COR-L47 (cell line): ENCODE measurements around the gene TAPBPL.

Experiments
- DNase-seq: peaks from one replicate; lab custom pipeline; 2025; lab: John Stamatoyannopoulos, UW

Gene TAPBPL

DNA sequence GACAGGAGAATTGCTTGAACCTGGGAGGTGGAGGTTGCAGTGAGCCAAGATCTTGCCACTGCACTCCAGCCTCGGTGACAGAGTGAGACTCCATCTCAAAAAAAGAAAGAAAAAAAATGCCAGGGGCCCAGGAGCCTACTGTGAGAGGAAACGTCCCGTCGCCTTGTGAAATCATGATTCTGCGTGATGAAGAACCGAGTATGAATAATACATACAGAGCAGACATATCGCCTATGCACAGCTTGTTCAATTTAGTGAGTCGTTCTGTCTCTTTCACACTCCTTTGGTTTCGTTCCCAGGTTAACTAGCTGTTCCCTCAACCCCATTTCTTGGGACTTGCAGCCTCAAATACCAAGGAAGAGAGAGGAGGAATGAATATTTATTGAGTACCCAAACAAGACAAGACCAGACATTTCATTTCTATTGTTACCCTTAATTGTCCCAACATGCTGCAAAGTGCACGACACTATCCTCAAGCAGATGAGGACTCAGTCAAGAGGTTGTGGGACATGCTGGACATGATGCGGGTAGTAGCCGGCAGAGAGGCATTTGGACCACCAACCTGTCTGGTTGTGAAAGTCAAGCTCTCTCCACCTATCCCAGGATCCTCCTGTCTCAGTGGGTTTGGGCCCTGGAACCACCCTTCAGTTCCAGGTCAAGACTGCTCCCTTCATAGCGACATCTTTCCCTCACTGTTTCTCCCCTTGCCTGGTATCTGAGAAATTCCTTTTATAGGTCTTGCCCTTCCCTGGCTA, 15.7 kb upstream of the TAPBPL start:
- DNase-seq, result no peak

DNA sequence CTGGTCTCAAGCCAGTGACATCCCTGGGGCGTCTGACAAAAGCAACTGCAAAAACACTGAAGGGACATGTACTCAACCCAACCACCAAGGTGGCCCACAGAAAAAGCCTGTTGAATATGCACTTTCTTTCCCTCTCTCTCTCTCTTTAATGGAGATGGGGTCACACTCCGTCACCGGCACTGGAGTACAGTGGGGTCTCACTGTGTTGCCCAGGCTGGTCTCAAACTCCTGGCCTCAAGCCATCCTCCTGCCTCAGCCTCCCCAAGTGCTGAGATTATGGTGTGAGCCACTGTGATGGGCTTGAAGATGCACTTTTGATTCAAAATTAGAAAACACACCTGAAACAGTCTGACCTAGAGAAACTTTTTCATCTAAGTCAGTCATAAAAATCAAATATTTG, 14.3 kb upstream of the TAPBPL start:
- no peak for DNase-seq

DNA sequence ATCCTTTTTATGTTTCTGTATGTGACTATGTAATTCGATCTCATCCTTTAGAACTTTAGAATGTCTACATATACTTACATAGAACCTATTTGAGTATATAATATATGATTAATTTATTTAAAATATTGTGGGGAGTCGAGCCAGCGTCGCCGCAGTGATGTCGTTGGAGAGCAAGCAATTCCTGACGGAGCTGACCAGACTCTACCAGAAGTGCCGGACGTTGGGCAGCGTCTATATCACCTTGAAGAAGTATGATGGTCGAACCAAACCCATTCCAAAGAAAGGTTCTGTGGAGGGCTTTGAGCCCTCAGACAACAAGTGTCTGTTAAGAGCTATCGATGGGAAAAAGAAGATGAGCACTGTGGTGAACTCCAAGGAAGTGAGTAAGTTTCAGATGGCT, 13.5 kb upstream of the TAPBPL start:
- DNase-seq, result no peak

DNA sequence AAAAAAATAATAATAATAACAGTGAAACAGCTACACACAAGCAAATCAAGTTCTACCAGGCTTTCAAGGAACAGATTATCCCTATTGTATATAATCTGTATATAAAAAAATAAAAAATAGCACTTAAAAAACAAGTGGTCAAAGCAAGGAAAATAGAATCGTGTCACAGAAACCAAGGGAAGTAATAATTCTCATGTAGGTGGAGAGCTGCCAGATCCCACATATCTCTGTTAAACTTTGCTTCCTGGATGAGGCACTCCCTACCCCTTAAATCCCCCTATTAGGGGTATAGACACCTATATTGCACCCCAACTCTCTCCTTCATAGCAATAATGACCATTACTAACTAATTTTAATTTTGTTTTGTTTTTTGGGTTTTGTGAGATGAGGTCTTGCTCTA, 11.5 kb upstream of the TAPBPL start:
- DNase-seq, result no peak

DNA sequence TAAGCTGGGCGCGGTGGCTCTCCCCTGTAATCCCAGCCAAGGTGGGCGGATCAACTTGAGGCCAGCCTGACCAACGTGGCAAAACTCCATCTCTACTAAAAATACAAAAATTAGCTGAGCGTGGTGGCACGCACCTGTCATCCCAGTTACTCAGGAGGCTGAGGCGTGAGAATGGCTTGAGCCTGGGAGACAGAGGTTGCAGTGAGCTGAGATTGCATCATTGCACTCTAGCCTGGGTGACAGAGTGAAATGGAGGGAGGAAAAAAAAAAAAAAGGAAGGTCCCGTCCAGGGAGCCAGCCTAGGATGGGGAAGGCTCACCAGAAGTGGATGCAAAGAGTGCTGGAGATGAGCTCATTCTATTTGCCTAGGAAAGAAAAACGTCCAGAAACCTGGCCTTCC, 9.0 kb upstream of the TAPBPL start:
- DNase-seq, result no peak

DNA sequence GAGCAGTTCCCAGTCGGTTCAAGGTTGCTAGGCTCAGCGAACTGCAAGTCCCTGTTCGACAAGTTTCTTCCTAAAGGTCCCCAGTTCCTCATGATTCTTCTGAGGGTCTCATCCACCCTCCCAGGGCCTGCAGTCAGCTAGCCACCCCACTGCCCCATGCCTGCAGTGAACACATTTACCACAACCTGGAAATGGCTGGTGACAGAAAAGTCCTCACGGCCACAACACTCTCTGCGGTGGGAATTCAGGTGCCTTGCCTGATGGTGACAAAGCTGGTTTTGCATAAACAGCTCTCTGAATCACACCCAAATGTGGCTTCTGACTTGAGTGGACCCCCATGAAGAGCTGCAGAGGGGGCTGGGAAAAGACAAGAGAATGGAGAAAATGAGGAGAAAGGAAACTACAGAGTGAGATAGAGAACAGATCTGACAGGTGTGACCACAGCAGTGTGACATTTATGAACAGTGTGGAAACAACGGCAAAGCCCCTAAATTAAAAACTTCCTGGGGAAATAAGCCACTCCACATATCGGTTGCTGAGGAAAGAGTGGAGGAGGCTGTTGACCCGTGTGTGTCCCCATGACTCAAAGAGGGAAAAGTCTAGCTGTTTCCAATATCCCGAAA, 8.4 kb upstream of the TAPBPL start:
- no peak for DNase-seq

DNA sequence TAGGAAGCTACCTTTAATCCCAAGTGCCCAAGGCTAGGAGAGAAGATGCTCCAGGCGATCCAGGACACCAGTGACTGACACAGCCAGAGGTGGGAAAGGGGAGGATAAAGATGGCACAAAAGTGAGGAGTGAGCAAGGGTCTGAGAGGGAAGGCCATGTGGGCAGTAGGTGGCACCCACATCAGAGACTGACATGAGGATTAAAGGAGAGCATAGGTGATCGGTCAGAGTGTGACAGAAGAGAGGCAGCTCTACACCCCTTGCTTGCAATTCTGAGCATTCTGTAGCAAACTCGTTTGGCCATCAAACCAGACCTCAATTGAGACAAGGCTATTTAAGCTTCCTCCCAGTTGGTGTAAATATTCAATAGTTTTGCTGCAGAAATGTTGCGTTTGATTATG, 7.8 kb upstream of the TAPBPL start:
- DNase-seq, result no peak

DNA sequence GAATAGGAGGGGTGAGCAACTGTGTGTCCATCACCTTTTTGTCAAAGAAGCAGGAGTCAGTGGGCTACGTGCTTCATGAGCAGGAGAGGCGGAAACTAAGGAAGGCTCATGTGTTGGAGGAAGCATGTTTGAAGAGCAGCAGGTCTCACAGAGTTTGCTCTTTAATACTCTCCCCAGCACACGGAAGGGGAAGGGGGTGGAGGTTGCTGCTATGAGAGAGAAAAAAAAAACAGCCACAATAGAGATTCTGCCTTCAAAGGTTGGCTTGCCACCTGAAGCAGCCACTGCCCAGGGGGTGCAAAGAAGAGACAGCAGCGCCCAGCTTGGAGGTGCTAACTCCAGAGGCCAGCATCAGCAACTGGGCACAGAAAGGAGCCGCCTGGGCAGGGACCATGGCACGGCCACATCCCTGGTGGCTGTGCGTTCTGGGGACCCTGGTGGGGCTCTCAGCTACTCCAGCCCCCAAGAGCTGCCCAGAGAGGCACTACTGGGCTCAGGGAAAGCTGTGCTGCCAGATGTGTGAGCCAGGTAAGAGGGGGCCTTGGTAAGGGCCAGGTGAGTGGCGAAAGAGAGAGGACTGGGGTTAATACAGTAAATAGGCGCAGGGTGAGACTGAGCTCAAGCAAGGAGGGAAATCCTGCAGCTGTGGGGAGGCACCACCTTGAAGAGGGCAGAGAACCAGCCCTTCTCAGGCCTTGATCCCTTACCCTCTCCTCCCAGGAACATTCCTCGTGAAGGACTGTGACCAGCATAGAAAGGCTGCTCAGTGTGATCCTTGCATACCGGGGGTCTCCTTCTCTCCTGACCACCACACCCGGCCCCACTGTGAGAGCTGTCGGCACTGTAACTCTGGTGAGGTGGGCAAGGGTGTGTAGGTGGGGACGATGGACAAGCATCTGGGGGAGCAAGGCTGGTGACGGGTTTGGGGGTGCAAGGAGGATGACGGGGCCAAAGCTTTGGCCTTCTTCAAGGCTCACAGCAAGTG, 6.8 kb upstream of the TAPBPL start, which contains the start of gene CD27:
TSS of gene CD27 (plus strand) at position 252 of the 985 bp plus-strand sequence. CDS start at position 393, 141 bp downstream.
- no peak for DNase-seq

DNA sequence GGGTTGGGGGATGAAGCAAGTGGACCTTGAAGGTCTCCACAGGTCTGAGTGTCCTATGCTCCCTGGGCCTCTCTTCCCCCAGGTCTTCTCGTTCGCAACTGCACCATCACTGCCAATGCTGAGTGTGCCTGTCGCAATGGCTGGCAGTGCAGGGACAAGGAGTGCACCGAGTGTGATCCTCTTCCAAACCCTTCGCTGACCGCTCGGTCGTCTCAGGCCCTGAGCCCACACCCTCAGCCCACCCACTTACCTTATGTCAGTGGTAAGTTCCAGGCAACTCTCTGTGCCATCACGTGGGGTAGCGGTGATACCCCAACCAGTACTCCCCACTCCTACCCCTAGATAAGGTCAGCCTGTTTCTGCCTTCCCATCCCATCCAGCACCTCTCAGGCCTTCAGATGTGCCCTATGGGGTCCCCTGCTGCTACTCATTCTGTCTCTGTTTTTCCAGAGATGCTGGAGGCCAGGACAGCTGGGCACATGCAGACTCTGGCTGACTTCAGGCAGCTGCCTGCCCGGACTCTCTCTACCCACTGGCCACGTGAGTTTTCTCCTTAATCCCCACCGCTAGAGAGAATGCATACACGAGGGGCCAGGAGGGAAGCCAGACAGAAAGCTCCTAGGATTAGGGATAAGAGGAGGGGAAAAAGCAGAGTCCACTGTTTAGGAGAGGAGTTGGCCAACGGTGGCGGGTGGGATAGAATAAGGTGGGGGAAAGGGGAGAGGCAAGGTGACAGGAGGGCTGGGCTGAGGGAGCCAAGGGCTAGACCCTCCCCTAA, 1.6 kb upstream of the TAPBPL start:
- no peak for DNase-seq

DNA sequence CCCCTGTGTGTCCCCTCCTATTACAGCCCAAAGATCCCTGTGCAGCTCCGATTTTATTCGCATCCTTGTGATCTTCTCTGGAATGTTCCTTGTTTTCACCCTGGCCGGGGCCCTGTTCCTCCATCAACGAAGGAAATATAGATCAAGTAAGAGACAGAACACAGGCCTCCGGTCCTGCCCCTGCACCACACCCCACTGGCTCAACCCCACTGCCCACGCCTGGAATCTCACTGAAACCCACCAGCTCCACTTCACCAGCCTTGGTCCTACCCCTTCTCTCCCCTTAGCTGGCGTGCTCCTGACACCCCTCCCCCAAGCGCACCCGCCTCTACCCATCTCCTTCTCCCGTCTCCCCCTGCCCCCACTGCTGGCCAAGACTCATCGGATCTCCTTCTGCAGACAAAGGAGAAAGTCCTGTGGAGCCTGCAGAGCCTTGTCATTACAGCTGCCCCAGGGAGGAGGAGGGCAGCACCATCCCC, 934 bp upstream of the TAPBPL start:
- no peak for DNase-seq

DNA sequence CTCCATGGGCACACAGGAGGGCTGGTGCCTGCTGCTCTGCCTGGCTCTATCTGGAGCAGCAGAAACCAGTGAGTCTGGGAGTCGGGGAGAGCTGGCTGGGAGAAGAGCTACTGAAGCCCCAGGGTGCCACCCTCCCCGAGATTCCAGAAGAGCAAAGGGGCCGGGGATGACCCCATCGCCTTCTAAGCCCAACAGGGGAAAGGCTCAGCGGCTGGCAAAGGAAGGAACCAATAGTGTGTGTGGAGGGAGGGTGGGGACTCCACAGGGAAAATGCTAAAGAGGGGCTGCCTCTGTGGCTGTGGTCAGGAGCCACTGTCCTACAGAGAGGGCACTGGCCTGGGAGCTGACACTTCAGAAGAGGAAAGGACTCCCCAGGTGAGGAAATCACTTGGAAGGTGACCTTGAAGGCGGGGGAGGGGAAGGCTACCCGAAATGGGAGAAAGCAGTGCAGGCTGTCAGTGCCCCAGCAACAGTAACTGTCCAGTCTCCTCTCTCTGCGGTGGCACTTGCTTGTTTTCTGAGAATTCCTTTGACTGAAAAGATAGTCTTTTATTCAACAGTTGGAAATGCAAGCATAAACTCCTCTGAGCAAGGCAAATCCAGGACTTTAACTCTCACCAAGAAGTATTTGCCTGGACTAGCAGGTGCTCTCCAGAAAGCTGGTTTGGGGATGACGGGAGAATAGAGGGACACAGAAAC, 552 bp downstream of the TAPBPL start:
- no peak for DNase-seq

DNA sequence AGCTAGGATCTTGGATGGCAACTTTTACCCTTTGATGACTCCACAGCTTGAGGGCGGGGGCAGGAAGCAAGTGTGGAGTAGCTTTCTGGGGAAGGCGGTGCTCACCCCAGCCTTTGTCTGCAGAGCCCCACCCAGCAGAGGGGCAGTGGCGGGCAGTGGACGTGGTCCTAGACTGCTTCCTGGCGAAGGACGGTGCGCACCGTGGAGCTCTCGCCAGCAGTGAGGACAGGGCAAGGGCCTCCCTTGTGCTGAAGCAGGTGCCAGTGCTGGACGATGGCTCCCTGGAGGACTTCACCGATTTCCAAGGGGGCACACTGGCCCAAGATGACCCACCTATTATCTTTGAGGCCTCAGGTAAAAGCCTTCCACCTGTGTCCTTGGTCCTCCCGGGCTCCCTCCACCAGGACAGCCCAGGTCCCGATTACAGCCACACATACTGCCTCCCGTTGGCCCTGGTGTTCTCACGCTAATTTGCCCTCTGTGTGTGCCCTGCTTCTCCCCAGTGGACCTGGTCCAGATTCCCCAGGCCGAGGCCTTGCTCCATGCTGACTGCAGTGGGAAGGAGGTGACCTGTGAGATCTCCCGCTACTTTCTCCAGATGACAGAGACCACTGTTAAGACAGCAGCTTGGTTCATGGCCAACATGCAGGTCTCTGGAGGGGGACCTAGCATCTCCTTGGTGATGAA, 1.2 kb downstream of the TAPBPL start:
- no peak for DNase-seq

DNA sequence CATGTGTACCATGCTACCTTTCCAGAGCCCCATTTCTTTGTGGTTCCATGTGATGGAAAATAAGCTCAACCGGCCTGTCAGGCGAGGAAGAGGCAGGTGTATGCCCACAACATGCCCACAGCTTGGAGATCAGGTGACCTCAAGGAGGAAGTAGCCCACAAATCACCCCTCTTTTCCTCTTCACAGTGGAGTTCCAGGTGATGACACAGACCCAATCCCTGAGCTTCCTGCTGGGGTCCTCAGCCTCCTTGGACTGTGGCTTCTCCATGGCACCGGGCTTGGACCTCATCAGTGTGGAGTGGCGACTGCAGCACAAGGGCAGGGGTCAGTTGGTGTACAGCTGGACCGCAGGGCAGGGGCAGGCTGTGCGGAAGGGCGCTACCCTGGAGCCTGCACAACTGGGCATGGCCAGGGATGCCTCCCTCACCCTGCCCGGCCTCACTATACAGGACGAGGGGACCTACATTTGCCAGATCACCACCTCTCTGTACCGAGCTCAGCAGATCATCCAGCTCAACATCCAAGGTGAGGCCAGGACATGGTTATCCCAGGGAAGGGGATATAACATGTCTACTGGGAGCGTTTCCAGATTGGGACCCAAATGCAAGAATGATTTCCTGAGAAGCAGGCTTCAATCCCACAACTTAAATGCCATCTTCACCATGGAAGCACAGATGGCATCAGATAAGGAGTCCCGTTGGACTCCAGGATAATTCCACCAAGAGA, 5.5 kb downstream of the TAPBPL start:
- DNase-seq, result no peak

DNA sequence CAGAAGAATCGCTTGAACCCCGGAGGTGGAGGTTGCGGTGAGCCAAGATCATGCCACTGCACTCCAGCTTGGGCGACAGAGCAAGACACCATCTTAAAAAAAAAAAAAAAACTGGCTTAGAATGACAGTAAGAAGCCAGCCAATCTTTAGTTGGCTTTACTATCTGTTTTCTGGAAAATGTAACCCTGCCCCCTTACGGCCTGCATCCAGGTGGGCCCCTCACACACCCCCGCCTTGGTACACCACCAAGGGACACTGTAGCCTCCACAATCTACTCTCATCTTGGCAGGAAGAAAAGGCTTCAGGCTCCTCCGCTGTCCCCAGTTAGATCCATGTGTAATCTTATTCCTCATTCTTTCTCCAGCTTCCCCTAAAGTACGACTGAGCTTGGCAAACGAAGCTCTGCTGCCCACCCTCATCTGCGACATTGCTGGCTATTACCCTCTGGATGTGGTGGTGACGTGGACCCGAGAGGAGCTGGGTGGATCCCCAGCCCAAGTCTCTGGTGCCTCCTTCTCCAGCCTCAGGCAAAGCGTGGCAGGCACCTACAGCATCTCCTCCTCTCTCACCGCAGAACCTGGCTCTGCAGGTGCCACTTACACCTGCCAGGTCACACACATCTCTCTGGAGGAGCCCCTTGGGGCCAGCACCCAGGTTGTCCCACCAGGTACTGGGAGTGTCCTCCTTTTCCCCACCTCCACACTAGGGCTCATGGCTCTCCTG, 6.6 kb downstream of the TAPBPL start:
- no peak for DNase-seq

DNA sequence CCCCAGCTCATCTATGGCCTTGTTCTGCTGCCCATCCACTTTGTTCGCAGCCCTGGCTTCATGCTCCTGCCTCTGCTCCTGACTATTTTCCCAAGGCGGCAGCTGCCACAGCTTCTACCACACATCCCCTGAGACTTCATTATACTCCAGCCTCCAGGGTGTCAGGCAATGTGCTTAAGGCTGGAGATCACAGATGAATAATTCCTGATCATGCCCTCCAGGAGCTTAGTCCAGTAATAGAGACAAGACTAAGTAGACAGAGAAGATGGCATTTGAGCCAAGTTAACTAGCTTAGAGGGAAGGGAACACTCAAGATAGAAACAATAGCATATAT, 7.1 kb downstream of the TAPBPL start:
- DNase-seq, result no peak

DNA sequence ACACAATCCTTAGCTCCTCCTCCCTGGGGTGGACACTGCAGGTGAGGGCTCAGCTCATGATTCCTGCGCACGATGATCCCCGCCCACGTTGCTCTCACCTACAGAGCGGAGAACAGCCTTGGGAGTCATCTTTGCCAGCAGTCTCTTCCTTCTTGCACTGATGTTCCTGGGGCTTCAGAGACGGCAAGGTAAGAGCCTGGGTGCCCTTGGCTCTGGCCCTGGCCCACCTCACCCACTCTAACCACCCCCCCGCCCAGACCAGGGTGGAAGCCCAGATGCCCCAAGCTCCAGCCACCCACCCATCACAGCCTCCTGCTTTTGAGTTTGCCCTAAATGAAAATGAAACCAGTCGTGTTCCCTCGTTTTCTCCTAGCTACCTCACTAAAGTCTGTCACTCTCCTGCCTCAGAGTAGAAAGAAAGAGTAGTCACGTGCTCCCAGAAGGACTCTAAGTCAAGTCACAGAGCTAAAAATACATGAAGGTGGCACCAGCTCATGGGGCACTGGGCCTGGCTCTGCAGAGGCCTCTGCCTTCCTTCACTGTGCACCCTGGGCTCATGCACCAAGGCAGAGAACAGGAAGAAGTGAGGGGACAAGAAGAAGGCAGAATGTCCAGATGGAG, 9.0 kb downstream of the TAPBPL start:
- DNase-seq, result no peak

DNA sequence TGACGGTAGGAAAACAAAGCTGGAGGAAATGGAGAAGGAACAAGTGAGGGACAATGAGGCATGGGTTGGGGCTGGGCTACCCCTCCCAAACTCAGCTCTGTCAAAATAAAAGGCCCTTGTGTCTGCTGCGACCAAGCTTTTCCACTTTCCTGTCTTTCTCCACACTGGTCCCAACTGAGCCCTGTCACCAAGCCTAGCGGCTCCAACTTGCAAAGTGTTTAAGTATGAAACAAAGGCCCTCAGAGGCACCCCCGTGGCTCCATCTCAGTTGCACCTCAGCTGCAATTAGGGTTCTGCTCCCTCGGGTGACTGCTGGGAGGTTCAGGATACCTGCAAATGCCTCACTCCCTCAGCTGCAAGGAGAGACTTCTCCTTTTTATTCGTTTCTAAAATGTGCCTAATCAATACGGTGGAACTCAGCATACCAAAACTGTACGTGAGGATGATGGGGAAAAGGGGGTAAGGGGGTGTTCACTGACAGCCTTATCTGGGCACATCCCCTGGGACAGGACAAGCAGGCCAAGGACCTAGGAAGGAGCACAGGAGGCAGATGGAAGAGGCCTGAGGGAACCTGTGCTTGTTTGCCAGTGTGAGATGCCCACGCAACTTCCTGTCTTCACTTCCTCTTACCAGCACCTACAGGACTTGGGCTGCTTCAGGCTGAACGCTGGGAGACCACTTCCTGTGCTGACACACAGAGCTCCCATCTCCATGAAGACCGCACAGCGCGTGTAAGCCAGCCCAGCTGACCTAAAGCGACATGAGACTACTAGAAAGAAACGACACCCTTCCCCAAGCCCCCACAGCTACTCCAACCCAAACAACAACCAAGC, 9.8 kb downstream of the TAPBPL start:
- DNase-seq, result no peak
